GM19239 (cell line): ENCODE data around the gene KRT80.

Source experiments
- DNase-seq: peaks from one replicate; pipeline ENCODE4 v3.0.0; 2011; ENCODE audit warnings: low spot score; ENCODE audit not compliant: insufficient read length
- FAIRE-seq: peaks from 2 replicates; lab custom pipeline; 2011; peaks lifted over from hg19 to GRCh38; lab: Jason Lieb, UNC

Gene KRT80

GRCh38 chr12:52200781-52201450 lies 9.1 kb upstream of the KRT80 start:
- no peak for FAIRE-seq
- DNase-seq, result no peak

DNA sequence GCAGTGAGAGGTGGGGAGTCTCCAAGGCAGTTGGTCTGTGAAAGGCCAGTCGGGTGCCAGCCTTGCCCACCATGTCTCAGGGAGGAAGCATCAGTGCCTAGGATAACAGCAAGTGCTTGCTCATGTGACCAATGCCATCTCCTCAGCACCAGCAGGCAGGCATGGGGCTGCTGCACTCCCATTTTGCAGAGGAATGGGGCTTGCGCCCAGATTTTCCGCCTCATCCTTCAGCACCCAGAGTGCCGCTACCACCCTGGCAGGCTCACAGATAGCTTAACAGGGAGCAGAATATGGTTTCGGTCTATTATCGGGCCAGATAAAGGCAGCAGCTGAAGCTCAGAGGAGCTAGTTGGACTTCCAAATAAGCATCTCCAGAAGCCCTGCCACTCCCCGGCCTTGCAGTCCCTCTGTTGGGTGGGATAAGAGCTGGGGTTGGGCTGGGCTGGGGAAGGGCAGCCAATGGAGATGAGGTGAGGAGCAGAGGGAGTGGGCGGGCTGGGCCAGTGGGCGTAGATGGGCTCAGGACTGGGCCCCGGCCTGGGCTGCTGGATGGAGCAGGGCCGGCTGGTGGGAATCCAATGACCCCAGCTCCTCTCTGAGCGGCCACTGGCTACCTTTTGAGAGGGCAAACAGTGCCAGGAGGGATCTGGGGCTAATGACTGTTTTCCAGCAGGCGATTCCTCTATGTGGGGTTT lies 8.4 kb upstream of the KRT80 start:
- FAIRE-seq, result no peak
- no peak for DNase-seq

GRCh38 chr12:52199294-52199919 lies 7.6 kb upstream of the KRT80 start:
- no peak for FAIRE-seq
- no peak for DNase-seq

GRCh38 chr12:52198454-52199215 lies 6.8 kb upstream of the KRT80 start:
- DNase-seq, result no peak
- FAIRE-seq, result no peak

DNA sequence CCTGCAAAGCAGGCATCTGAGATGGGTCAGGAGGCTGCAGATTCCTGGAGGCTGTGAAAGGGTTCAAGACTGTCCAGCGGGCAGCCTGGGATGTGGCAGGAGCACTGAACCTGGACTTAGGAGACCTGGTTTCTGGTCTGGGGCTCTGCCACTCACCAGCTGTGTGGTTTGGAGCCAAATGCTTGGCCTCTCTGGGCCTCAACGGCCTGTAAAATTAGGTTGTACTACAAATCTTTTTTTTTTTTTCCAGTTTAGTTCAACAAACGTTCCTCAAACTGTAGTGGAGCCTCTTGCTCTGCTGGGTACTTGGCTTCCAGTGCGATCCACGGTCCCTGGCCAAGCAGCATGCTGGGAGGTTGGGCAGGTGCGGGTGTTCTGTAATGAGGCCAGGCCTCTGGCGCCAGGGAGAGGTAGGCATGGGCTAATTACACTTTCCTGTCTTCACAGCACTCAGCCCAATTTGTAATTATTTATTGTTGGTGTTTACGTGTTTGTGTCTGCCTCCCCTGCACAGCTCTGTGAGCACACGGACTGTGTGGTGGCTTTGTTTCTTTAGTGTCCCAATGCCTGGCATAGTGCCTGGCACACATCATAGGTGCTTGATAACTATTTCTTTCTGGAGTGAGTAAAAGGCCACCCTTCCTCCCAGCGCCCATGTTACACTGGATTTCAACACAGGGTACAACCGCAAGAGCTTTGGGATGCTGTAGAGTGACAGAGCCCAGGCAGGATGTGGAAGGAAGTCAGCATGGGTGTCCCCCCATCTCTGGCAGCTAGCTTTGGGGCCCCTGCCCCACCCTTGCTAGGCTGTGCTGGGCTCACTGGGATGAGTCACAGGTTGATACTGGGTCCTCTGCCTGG lies 5.8 kb upstream of the KRT80 start:
- DNase-seq (no peak), FAIRE-seq (no peak)

DNA sequence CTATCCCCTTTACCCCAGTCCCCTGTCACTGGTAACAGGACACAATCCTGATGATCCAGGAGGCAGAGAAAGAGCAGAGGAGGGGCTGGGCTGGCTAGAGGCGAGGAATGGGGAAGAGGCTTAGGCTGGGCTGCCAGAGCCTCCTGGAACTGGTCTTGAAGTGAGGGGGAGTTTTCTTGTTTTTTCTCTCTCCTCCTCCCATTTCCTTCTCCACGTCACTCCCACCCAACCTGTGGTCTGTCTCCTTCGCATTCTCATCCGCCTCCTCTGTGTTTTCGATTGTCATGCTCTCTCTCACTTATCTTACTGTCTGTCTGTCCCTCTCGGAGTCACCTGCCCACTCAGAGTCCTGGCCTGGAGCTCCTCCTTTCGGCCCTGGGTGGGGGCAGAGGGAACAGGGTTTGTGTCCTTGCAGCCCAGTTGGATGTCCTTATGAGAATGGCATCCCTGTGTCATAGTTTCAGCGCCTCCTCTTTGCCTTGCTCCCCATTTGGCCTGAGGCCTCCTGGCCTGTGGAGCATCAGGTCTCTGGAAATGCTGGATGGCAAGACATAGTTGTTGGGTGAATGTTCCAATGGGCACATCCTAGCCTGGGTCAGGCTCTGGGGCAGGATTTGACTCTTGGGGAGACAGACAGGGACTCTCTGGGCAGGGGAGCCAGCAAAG lies 3.4 kb upstream of the KRT80 start:
- FAIRE-seq (no peak), DNase-seq (no peak)

- no peak for DNase-seq
- FAIRE-seq, result no peak
Measured at GRCh38 chr12:52193991-52194390, 2.2 kb upstream of the KRT80 start.

DNA sequence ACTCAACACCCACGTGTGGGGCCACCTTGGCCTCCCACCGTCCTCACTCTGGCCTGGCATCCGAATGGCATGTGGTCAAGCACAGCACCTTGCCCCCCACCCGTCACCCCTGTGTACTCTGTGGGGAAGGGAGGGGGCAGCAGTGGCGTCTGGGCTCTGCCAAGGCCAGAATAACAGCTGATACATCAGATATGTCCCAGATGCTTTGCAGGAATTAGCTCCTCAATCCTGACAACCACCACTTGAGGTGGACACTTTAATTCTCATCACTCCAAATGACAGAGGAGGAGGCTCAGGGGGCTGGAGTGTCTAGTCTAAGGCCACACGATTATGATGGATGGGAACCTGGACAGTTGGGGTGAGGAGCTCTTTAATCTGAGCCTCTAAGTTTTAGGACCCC lies 1.7 kb upstream of the KRT80 start:
- no peak for FAIRE-seq
- no peak for DNase-seq

DNA sequence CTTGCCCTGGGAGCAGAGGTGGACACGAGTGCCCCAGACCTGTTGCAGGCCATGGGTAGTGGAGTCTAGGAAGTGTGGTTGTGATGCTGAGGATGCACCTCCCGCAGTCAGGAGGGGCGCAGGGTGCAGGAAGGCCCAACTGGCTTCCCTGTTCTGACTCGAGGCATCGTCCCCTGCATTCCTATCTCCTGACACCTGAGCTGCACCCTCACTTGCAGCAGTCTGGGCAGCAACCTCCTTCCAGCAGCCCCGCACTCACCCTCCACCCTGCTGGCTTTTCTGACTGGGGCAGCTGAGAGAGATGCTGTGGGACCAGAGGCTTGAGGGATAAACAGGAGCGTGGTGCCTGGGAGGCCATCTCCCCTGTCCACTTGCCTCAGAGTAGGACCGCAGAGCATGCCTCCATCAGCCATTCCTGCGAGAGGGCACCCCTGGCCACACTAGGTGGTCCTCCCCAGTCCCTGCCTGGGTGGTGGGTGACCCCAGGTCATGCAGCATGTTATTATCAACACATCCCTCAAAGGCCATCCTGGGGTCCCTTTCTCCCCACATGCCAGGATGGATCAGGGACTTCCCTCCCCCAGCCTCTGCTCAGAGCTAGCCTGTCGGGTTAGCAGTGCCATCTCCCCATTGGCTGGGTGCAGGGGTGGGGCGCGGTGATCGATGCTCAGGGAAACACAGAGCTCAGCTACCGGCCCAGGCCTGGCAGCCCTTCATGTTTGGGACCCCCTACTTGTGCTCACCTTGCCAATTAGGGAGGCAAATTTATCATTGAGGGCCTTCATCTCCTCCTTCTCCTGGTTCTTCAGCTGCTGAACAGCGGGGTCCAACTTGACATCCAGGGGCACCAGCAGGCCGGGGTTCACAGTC lies 719 bp downstream of the KRT80 start:
- DNase-seq (no peak), FAIRE-seq (no peak)

GRCh38 chr12:52189376-52190174 lies 2.2 kb downstream of the KRT80 start:
- no peak for DNase-seq
- no peak for FAIRE-seq

- FAIRE-seq, result no peak
Measured at GRCh38 chr12:52188658-52189057, 3.2 kb downstream of the KRT80 start.

GRCh38 chr12:52187640-52188039 lies 4.2 kb downstream of the KRT80 start:
- DNase-seq (no peak), FAIRE-seq (no peak)

More at GRCh38 chr12:52188658-52189057, 3.2 kb downstream of the KRT80 start:
- no peak for DNase-seq

DNA sequence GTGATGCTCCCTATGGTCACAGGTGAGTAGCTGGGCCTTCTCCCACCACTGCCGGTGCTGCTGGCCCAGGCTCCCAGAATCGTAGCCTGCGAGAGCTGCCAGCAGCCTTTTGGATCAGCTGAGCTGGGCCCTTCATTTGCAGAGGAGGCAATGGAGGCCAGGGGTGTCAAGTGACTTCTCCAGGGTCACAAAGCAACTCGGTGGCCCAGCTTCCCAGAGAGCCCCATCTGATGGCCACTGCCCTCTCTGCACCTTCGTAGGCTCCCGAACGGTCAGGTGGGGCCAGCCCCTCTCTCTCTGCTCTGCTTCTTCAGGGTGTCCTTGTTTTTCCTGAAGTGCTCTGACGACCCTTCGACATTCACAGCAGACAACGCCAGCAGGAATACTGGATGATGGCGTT lies 4.6 kb downstream of the KRT80 start:
- DNase-seq (no peak), FAIRE-seq (no peak)

DNA sequence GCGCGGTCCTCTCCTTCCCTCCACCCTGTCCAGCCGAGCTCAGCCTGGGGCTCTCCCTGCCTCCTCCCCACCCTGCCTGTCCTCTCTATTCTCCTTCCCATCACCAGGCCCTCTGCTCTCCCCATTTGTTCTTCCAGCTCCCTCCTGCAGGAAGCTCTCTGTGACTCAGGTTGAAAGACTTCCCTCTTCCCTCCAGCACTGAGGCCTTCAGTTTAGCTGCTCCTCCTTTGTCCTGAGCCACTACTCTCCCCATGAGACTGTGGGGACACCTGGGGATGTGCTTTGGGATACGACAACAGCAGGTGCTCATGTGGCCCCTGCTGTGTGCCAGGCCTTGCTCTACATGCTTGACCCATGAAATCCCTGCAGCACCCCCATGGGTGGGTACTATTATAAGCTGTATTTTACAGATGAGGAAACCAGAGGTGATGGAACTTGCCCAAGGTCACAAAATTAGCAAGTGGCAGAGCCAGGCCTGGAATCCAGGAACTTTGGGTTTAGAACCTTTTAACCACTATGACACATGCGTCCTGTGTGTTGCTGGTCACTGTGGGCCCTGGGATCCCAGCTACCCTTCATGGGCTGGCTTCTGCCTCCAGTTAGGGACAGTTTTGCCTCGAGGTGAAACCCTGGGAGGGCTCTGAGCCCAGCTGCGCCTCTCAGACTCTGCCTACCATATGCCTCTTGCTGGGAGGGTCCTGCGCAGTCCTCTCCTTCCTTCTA lies 5.5 kb downstream of the KRT80 start:
- FAIRE-seq, result no peak

DNA sequence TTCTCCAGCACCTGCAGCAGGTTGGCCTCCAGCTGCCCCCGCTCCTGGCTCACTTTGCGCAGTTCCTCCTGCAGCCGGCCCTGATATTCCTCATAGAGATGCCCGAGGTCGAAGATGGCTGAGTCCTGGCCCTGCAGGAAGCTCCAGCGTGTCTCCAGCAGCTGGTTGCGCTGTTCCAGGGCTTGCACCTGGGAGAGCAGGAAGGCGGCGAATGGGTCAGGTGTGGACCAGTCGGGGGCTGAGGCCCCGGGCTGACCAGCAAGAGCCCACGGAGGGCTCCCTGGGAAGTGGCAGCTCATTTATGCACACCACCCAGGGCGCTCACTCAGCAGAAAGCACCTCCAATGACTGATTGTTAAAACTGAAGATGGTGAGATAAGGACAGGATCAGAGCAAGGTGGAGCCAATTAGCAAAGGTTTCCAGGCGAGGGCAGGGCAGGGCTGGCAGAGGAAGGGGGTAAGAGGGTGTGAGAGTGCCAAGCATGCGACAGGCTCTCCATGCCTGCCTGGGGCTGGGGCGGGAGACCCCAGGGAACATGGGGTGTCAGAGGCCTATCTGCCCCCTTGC lies 6.3 kb downstream of the KRT80 start:
- FAIRE-seq, result no peak
- no peak for DNase-seq

More for the DNA sequence above, 5.5 kb downstream of the KRT80 start:
- DNase-seq, result no peak

GRCh38 chr12:52184813-52185212 lies 7.0 kb downstream of the KRT80 start:
- FAIRE-seq, result no peak

DNA sequence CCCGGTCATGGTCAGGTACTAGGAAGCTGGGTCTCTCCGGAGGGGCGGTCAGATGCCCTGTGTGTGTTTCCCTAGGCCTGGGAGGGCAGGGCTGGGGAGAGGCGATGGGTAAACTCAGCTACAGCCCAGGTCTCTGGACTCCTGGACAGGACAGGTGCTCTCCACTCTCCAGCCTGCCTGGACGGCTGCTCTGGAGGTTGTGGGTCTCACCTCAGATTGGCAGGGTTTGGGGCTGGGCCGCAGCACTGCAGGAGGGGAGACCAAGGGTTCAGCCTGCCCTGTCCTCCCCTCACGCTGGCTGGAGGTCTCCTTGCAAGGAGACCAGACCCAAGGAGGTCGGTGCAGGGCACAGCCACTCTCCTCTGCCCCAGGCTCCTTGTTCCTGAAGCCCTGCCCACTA lies 7.8 kb downstream of the KRT80 start:
- FAIRE-seq (no peak), DNase-seq (no peak)

More at GRCh38 chr12:52184813-52185212, 7.0 kb downstream of the KRT80 start:
- no peak for DNase-seq
